HepG2 (cell line): Measurements from ENCODE around the gene CES3. TPM values are rescaled to one million over a fixed set of nuclear protein-coding genes. Genes with fewer than 3 reads are reported as not detected.

Source experiments
- CREB1 ChIP-seq, 2 experiments: fragments of 450-650 bp in 1 of 2; IDR thresholded peaks; 2 replicates each; pipeline ENCODE4 v1.6.1; 2016 to 2017; ENCODE audit warnings: control low read depth in 1 of 2, mild to moderate bottlenecking in 1 of 2, missing compliant biosample characterization in 1 of 2, missing genetic modification characterization in 1 of 2
- ETV6 ChIP-seq: sonication (generic); formaldehyde crosslinking; conservative IDR thresholded peaks from 2 replicates; pipeline ENCODE4 v1.4.0; 2020; ENCODE audit warnings: missing genetic modification reagents
- HMGA1 ChIP-seq: sonication (generic); formaldehyde crosslinking; conservative IDR thresholded peaks from 2 replicates; pipeline ENCODE4 v1.4.0; 2020; ENCODE audit warnings: missing genetic modification reagents
- HOXA3 ChIP-seq: sonication (generic); formaldehyde crosslinking; IDR thresholded peaks from 2 replicates; pipeline ENCODE4 v1.5.0; 2020; ENCODE audit warnings: missing genetic modification reagents
- KDM1A ChIP-seq: IDR thresholded peaks from 2 replicates; pipeline ENCODE4 v1.6.1; 2016; ENCODE audit warnings: missing compliant biosample characterization
- KLF11 ChIP-seq: IDR thresholded peaks from 2 replicates; pipeline ENCODE4 v1.6.1; 2016; ENCODE audit warnings: missing compliant biosample characterization
- KLF13 ChIP-seq: sonication (generic); formaldehyde crosslinking; IDR thresholded peaks from 2 replicates; pipeline ENCODE4 v1.4.0; 2020; ENCODE audit warnings: mild to moderate bottlenecking, missing genetic modification reagents
- MATR3 ChIP-seq: sonication (generic); formaldehyde crosslinking; IDR thresholded peaks from 2 replicates; pipeline ENCODE4 v1.4.0; 2020; ENCODE audit warnings: missing genetic modification reagents
- MED13 ChIP-seq: sonication (generic); formaldehyde crosslinking; IDR thresholded peaks from 2 replicates; pipeline ENCODE4 v1.5.0; 2020; ENCODE audit warnings: missing genetic modification reagents
- NCOA1 ChIP-seq: sonication (generic); formaldehyde crosslinking; IDR thresholded peaks from 2 replicates; pipeline ENCODE4 v1.9.0; 2021; ENCODE audit warnings: missing genetic modification reagents
- SKI ChIP-seq: fragments of 450-650 bp; IDR thresholded peaks from one replicate; pipeline ENCODE4 v1.6.1; 2018; ENCODE audit warnings: mild to moderate bottlenecking; ENCODE audit not compliant: partially characterized antibody
- SMAD1 ChIP-seq: sonication (generic); formaldehyde crosslinking; IDR thresholded peaks from 2 replicates; pipeline ENCODE4 v1.4.0; 2020; ENCODE audit warnings: missing genetic modification reagents, low read depth, mild to moderate bottlenecking, borderline replicate concordance
- SUZ12 ChIP-seq: fragments of 150-350 bp; IDR thresholded peaks from 2 replicates; pipeline ENCODE4 v1.6.1; 2014; ENCODE audit warnings: low read depth, low read length
- TFE3 ChIP-seq: IDR thresholded peaks from 2 replicates; pipeline ENCODE4 v1.6.1; 2016
- ZFP36 ChIP-seq: fragments of 150-350 bp; IDR thresholded peaks from 2 replicates; pipeline ENCODE4 v1.6.1; 2018; ENCODE audit warnings: borderline replicate concordance, low read length, low read depth; ENCODE audit not compliant: partially characterized antibody
- ZKSCAN1 ChIP-seq: fragments of 150-350 bp; IDR thresholded peaks from 2 replicates; pipeline ENCODE4 v1.6.1; 2014; ENCODE audit warnings: low read length
- ZNF282 ChIP-seq: fragments of 450-650 bp; IDR thresholded peaks from 2 replicates; pipeline ENCODE4 v1.6.1; 2018; ENCODE audit not compliant: partially characterized antibody
- ZNF367 ChIP-seq: sonication (generic); formaldehyde crosslinking; IDR thresholded peaks from 2 replicates; pipeline ENCODE4 v1.4.0; 2020; ENCODE audit warnings: missing genetic modification reagents, borderline replicate concordance
- ZNF441 ChIP-seq: sonication (generic); formaldehyde crosslinking; IDR thresholded peaks from 2 replicates; pipeline ENCODE4 v1.7.0; 2021; ENCODE audit warnings: missing genetic modification reagents, borderline replicate concordance
- ZNF496 ChIP-seq: sonication (generic); formaldehyde crosslinking; IDR thresholded peaks from 2 replicates; pipeline ENCODE4 v1.8.1; 2023; ENCODE audit warnings: mild to moderate bottlenecking, moderate library complexity, missing genetic modification reagents; ENCODE audit not compliant: insufficient replicate concordance
- ZNF550 ChIP-seq: sonication (generic); formaldehyde crosslinking; IDR thresholded peaks from 2 replicates; pipeline ENCODE4 v1.4.0; 2020; ENCODE audit warnings: mild to moderate bottlenecking, missing genetic modification reagents, borderline replicate concordance
- ZNF768 ChIP-seq: sonication (generic); formaldehyde crosslinking; IDR thresholded peaks from 2 replicates; pipeline ENCODE4 v1.4.0; 2020; ENCODE audit warnings: missing genetic modification reagents
- ZNF770 ChIP-seq: sonication (generic); formaldehyde crosslinking; IDR thresholded peaks from 2 replicates; pipeline ENCODE4 v1.5.0; 2020; ENCODE audit warnings: mild to moderate bottlenecking, missing genetic modification reagents
- ZSCAN5A ChIP-seq: sonication (generic); formaldehyde crosslinking; IDR thresholded peaks from 2 replicates; pipeline ENCODE4 v1.8.0; 2022; ENCODE audit warnings: mild to moderate bottlenecking, missing genetic modification reagents, borderline replicate concordance
- ZSCAN9 ChIP-seq: IDR thresholded peaks from 2 replicates; pipeline ENCODE4 v1.6.1; 2016; ENCODE audit warnings: borderline replicate concordance
- polyA plus RNA-seq, 8 experiments: library from polyadenylated mRNA; depleted of rRNA in 3 of 8; stranded (reverse) in 7 of 8; unstranded in 1 of 8; fragments of >200 nt; fragmentation: Illumina TruSeq in 4 of 8; extraction: Trizol in 4 of 8; gene quantifications; 2 replicates each; pipeline versions ENCODE4 v1.2.1 to v1.2.3, GENCODE V29; 2011 to 2016; ENCODE audit warnings: low read depth in 4 of 8, missing spikeins in 1 of 8, mixed read lengths in 1 of 8; ENCODE audit not compliant: insufficient read depth in 1 of 8
- total RNA-seq, 5 experiments: library from RNA; depleted of rRNA; stranded (reverse); fragments of >200 nt; fragmentation: Illumina TruSeq; extraction: Trizol; gene quantifications; 2 replicates each; pipeline ENCODE4 v1.2.3, GENCODE V29; 2016; ENCODE audit warnings: low read depth in 1 of 5

The CES3 gene
- total and polyA plus RNA-seq, 2 of the 13 experiments (the other 11 are each of a cell fraction or from before 2014, with no cell fraction given) = 6.6 to 17.4 TPM

GRCh38 chr16:66935314-66936011 is 25.6 kb upstream of the CES3 start, which contains the start of gene CES2 (continued):
- TF ChIP-seq ETV6 (peak; percentile 55; the same call in 1 of the 2 replicates), KLF13 (CRISPR knock-in tag) (peak; percentile 95; the same call in 1 of the 2 replicates), ZNF282 (no peak), ZNF367 (CRISPR knock-in tag) (no peak), MATR3 (CRISPR knock-in tag) (no peak), NCOA1 (CRISPR knock-in tag) (no peak), ZNF550 (CRISPR knock-in tag) (no peak; the same call in 1 of the 2 replicates), SUZ12 (no peak), HMGA1 (CRISPR knock-in tag) (no peak), ZNF768 (peak; percentile 91), ZFP36 (no peak), TFE3 (CRISPR knock-in tag) (peak; percentile 29; the same call in 1 of the 2 replicates), KLF11 (CRISPR knock-in tag) (no peak), ZNF496 (CRISPR knock-in tag) (no peak), CREB1 (IDR thresholded peaks at IDR 0.05) (no peak), CREB1 (CRISPR knock-in tag; IDR thresholded peaks at IDR 0.05) (no peak), MED13 (CRISPR knock-in tag) (no peak; the same call in none of the 2 replicates), ZSCAN9 (CRISPR knock-in tag) (0 out of 2 replicates have a peak, but pooled peaks have one; percentile 62), ZNF441 (CRISPR knock-in tag) (peak; percentile 64; the same call in 1 of the 2 replicates), ZNF770 (CRISPR knock-in tag) (0 out of 2 replicates have a peak, but pooled peaks have one; percentile 16), ZSCAN5A (CRISPR knock-in tag) (peak; percentile 68; the same call in 1 of the 2 replicates), HOXA3 (peak; percentile 83), KDM1A (CRISPR knock-in tag) (no peak), ZKSCAN1 (no peak), SKI (no peak), SMAD1 (CRISPR knock-in tag) (peak; percentile 80; the same call in 1 of the 2 replicates)
